Measurements from ENCODE around the gene WWOX. TPM values are rescaled to one million over a fixed set of nuclear protein-coding genes. Genes with fewer than 3 reads are reported as not detected.

Gene WWOX
- total and polyA plus RNA-seq, 2 of the 13 experiments (the other 11 are each of a cell fraction or from before 2014, with no cell fraction given) = 9.1 to 37.4 TPM

DNA sequence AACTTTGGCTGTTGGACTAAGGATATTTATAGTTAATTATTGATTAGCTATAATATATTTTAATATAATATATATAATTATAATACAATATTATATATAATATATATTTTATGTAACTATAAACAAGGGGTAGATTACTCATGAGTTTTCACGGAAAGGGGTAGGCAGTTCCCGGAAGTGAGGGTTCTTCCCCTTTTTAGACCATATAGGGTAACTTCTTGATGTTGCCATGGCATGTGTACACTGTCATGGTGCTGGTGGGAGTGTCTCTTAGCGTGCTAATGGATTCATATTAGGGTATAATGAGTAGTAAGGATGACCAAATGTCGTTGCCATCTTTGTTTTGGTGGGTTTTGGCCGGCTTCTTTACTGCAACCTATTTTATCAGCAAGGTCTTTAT, 315.6 kb downstream of the WWOX start:
- intact Hi-C loops (cut with micrococcal nuclease; ENCODE audit: unreplicated experiment) (no loop called here), in situ Hi-C loops (cut with HindIII; ENCODE audit: extremely low pct_ligation_motif_present, low pct_unique_long_range_greater_than_20kb) (no loop called here)
- Histone ChIP-seq H3K4me3 (replicated peaks in 1 of 3; ENCODE audit: insufficient read depth in 1 of 3, low read depth in 2 of 3, low read length in 3 of 3) (no peak overlapping the region), H3K27ac (ENCODE audit: extremely low read length, insufficient read depth, low read length) (no peak overlapping the region), H3K9ac (ENCODE audit: insufficient read depth, low read depth, low read length) (no peak overlapping the region), H3K36me3 (replicated peaks in 1 of 2; ENCODE audit: control insufficient read depth in 1 of 2, insufficient read depth in 2 of 2, low read length in 2 of 2) (no peaks in the 10 kb centered on the region), H3K27me3 (ENCODE audit: control insufficient read depth in 1 of 2, insufficient read depth in 2 of 2, low read length in 2 of 2) (no peaks in the 10 kb centered on the region), H3K4me1 (ENCODE audit: insufficient read depth, low read length) (no peaks in the 10 kb centered on the region), H4K20me1 (ENCODE audit: insufficient read depth, low read length) (no peaks in the 10 kb centered on the region), H3K79me2 (ENCODE audit: insufficient read depth, low read length) (no peaks in the 10 kb centered on the region), H3K4me2 (ENCODE audit: low read depth, low read length) (no peak overlapping the region), H2AFZ (ENCODE audit: low read length) (no peak overlapping the region), H3K9me3 (ENCODE audit: low read length) (peaks cover 18% of the 10 kb centered on the region; the same call in 1 of the 2 replicates)
- POLR2A ChIA-PET = no interaction called here
- TF ChIP-seq, protein P1, sequence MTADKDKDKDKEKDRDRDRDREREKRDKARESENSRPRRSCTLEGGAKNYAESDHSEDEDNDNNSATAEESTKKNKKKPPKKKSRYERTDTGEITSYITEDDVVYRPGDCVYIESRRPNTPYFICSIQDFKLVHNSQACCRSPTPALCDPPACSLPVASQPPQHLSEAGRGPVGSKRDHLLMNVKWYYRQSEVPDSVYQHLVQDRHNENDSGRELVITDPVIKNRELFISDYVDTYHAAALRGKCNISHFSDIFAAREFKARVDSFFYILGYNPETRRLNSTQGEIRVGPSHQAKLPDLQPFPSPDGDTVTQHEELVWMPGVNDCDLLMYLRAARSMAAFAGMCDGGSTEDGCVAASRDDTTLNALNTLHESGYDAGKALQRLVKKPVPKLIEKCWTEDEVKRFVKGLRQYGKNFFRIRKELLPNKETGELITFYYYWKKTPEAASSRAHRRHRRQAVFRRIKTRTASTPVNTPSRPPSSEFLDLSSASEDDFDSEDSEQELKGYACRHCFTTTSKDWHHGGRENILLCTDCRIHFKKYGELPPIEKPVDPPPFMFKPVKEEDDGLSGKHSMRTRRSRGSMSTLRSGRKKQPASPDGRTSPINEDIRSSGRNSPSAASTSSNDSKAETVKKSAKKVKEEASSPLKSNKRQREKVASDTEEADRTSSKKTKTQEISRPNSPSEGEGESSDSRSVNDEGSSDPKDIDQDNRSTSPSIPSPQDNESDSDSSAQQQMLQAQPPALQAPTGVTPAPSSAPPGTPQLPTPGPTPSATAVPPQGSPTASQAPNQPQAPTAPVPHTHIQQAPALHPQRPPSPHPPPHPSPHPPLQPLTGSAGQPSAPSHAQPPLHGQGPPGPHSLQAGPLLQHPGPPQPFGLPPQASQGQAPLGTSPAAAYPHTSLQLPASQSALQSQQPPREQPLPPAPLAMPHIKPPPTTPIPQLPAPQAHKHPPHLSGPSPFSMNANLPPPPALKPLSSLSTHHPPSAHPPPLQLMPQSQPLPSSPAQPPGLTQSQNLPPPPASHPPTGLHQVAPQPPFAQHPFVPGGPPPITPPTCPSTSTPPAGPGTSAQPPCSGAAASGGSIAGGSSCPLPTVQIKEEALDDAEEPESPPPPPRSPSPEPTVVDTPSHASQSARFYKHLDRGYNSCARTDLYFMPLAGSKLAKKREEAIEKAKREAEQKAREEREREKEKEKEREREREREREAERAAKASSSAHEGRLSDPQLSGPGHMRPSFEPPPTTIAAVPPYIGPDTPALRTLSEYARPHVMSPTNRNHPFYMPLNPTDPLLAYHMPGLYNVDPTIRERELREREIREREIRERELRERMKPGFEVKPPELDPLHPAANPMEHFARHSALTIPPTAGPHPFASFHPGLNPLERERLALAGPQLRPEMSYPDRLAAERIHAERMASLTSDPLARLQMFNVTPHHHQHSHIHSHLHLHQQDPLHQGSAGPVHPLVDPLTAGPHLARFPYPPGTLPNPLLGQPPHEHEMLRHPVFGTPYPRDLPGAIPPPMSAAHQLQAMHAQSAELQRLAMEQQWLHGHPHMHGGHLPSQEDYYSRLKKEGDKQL (CRISPR knock-in tag; IDR thresholded peaks at IDR 0.05; ENCODE audit: low read depth) = no peak
- no peak for TF ChIP-seq ONECUT2 (CRISPR knock-in tag; IDR thresholded peaks at IDR 0.05)
- TF ChIP-seq ZSCAN22 (CRISPR knock-in tag; IDR thresholded peaks at IDR 0.05) = no peak
- no peak for TF ChIP-seq KMT2A (CRISPR knock-in tag; IDR thresholded peaks at IDR 0.05)
- no peak for TF ChIP-seq AKAP8 (CRISPR knock-in tag; IDR thresholded peaks at IDR 0.05)
- TF ChIP-seq ZNF124 (CRISPR knock-in tag; IDR thresholded peaks at IDR 0.05) = no peak
- no peak for DNase-seq (ENCODE audit: low spot score)
- CTCF ChIA-PET (ENCODE audit: low intra/inter-chr PET ratio, low total read pairs) = no interaction called here
- FAIRE-seq = no peak
- WGBS (ENCODE audit: low lambda C conversion rate) = 91% methylated on average over 5 of the region's 5 CpGs
- ATAC-seq = no peak
- BruUV-seq (replicated peaks) = no TSS peak
